ENCODE results near the gene CACNB1.

DNA sequence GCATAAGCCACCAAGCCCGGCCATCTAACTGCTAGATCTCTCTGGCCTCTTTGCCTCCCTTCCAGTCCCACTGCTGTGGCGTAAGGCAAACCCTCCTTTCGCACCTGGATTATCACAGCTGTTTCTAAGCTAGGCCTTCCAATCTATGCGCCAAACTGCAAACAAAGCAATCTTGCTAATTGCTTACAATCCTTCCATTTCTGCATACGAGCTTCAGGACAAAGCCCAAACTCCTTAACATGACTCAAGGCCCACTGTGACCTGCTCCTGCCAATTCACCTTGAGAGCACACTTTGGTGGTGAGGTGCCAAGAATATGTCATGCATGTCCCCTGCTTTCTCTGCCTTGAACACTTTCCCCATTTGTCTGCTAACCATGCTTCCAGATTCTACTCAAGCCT, 25.5 kb downstream of the CACNB1 start:
- TF ChIP-seq, protein P1, sequence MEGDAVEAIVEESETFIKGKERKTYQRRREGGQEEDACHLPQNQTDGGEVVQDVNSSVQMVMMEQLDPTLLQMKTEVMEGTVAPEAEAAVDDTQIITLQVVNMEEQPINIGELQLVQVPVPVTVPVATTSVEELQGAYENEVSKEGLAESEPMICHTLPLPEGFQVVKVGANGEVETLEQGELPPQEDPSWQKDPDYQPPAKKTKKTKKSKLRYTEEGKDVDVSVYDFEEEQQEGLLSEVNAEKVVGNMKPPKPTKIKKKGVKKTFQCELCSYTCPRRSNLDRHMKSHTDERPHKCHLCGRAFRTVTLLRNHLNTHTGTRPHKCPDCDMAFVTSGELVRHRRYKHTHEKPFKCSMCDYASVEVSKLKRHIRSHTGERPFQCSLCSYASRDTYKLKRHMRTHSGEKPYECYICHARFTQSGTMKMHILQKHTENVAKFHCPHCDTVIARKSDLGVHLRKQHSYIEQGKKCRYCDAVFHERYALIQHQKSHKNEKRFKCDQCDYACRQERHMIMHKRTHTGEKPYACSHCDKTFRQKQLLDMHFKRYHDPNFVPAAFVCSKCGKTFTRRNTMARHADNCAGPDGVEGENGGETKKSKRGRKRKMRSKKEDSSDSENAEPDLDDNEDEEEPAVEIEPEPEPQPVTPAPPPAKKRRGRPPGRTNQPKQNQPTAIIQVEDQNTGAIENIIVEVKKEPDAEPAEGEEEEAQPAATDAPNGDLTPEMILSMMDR (CRISPR knock-in tag; IDR thresholded peaks at IDR 0.05) = no peak
- TF ChIP-seq RBM22 (optimal IDR thresholded peaks at IDR 0.05; ENCODE audit: low read length) = no peak
- TF ChIP-seq MTF1 (CRISPR knock-in tag; IDR thresholded peaks at IDR 0.05) = no peak
- TF ChIP-seq ZNF496 (CRISPR knock-in tag; IDR thresholded peaks at IDR 0.05; ENCODE audit: insufficient replicate concordance) = no peak
- no peak for TF ChIP-seq SYNCRIP (IDR thresholded peaks at IDR 0.05; ENCODE audit: insufficient read depth, low read depth, low read length)
- no peak for TF ChIP-seq FOSL1 (CRISPR knock-in tag; IDR thresholded peaks at IDR 0.05; ENCODE audit: borderline replicate concordance)
